Occipital lobe (tissue), 2 donors: Measurements from ENCODE around the gene ZNRF4. TPM values are rescaled to one million over a fixed set of nuclear protein-coding genes. Genes with fewer than 3 reads are reported as not detected.
"Not testable (repeated sequence)": the region's sequence is repeated elsewhere in the genome, so short reads cannot be mapped to it uniquely, and the experiment has no call there.

Experiments
- DNase-seq: peaks from one replicate; lab custom pipeline; 2025; lab: John Stamatoyannopoulos, UW
- total RNA-seq: library from RNA; depleted of rRNA; stranded (reverse); fragments of >200 nt; gene quantifications from one replicate; pipeline ENCODE4 v1.2.3, GENCODE V29; 2014

ZNRF4 gene, protein sequence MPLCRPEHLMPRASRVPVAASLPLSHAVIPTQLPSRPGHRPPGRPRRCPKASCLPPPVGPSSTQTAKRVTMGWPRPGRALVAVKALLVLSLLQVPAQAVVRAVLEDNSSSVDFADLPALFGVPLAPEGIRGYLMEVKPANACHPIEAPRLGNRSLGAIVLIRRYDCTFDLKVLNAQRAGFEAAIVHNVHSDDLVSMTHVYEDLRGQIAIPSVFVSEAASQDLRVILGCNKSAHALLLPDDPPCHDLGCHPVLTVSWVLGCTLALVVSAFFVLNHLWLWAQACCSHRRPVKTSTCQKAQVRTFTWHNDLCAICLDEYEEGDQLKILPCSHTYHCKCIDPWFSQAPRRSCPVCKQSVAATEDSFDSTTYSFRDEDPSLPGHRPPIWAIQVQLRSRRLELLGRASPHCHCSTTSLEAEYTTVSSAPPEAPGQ
- not detected for total RNA-seq

DNA sequence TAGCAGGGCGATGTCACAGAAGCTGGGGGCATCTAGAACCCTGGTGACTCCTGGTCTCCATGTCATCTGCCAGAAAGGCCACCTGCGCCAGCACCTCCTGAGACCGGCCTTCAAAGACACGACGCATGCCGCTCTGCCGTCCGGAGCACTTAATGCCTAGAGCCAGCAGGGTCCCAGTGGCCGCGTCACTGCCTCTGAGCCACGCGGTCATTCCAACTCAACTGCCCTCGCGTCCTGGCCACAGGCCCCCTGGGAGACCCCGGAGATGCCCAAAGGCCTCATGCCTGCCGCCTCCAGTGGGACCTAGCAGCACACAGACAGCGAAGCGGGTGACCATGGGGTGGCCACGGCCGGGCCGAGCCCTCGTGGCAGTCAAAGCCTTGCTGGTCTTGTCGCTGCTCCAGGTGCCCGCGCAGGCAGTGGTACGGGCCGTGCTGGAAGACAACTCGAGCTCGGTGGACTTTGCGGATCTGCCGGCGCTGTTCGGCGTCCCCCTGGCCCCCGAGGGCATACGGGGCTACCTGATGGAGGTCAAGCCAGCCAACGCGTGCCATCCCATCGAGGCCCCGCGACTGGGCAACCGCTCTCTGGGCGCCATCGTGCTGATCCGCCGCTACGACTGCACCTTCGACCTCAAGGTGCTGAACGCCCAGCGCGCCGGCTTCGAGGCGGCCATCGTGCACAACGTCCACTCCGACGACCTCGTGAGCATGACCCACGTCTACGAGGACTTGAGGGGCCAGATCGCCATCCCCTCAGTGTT is at the start of gene ZNRF4:
Gene ZNRF4, plus strand, starts transcription at position 51 of the 763 bp plus-strand sequence. Its CDS starts 75 bp downstream, at position 126.
- DNase-seq, result no peak

DNA sequence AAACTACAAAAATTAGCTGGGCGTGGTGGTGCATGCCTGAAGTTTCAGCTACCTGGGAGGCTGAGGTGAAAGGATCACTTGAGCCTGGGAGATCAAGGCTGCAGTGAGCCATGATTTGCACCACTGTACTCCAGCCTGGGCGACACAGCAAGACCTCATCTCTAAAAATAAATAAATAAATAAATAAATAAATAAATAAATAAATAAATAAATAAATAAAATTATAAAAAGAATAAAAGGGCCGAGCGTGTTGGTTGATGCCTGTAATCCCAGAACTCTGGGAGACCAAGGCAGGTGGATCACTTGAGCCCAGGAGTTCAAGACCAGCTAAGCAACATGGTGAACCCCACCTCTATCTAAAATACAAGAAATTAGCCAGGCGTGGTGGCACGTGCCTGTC is 49.0 kb upstream of the ZNRF4 start:
- not testable (repeated sequence) for DNase-seq

DNA sequence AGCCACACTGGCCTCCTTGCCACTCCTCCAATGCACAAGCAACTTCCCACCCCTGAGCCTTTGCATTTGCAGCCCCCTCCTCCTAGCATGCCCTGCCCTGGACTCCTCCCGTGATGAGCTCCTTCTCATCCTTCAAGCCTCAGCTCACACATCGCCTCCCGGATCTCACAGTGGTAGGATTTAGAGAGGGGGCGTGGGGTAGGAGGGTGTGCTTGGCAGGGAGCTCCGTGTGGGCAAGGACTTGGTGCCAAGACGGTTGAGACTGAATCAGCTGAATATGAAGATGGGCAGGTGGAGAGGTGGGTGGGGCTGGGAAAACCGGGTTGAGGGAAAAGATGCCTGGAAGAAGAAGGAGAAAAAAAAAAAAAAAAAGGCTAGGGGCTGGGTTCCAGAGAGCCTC is 48.4 kb upstream of the ZNRF4 start:
- peak; percentile 43 for DNase-seq

DNA sequence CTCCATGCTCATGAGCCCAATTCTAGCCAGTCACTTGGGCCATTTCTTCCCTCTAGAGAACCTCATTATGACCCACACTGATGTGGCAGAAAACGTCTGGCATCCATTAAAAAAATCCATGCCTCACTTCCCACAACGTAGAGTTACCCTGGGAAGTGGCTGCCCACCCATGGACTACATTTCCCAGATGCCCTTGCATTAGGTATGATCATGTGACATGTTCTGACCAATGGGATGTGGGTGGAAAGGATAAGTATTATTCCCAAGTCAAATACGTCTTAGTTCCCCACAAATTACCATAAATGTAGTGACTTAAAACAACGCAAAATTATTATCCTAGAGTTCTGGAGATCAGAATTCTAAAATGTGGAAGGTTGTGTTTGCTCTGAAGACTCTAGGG is 47.9 kb upstream of the ZNRF4 start:
- DNase-seq, result no peak

DNA sequence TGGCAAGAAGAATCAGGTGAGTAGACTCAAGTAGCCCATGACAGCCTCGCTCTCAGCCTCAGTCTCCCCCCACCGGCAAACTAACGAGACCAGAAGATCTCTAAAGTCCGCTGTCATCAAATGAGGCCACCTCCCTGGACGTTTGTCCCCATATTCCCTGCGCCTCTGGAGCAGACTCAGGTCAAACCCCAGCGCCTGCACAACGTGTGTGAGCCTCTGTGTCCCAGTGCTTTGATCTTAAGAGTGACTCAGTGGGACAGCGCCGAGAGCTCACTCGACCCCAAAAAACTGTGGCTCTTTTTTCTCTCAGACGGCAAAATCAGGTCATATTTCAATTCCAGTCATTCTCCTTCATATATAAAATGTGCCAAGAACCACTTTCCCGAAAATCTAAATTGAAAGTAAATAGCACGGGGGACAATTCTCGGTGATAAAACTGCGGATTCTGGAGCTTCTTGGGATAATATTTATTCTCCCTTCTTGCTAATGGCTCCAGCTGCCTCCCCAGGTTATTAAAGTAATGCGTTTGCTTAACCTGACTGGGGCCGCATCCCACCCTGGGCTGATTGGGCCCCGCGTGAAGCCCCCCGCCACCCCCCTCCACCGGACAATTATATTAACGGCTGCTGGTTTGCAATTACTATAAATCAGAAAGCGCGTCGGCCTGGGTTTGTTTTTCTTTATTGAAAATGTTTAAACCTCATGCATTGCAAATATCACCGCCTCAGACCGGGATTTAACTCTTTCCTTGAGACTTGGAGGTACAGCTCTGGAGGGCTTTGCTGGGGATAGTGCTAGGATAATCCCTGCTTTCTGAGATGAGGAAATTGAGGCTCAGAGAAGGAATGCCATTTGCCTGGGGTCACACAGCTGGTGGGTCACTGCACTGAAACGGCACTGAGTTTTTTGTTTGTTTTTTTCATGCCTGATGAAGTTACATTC is 37.5 kb upstream of the ZNRF4 start:
- no peak for DNase-seq

DNA sequence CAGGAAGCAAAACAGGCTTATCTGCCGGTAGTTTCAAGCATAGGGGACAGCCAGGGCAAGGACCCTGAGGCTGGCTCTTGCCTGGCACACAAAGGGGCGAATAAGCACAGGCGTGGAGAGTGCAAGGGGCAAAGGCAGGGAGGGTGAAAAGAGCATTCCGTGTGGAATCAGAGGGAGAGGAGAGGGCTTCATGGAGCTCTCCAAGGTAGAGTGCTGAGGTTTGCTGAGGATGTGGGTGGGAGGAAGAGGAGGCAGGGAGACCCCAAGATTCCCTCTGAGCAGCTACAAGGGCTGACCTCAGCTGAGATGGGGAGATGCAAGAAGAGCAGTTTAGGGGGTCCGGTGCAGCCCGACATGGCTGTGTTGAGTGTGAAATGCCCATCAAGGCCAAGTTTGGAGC is 36.5 kb upstream of the ZNRF4 start:
- DNase-seq, result no peak

DNA sequence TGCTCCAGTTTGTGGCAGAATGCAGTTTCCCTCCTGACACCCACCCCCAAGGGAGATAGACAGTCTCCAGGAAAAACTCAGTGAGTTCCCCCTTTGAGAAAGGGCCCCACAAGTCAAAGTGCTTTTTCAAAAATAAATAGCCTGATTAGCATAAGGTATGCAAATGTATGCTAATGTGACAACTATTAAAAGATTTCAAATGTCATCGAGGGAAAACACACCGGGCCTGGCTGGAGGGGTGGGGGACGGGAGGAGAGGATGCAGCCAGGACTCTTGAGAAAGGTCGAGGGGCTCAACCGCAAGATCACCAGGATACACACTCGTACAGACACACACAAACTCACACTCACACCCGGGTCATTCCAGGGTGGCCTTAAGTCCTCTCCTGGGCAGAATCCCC is 34.3 kb upstream of the ZNRF4 start:
- DNase-seq, result no peak

DNA sequence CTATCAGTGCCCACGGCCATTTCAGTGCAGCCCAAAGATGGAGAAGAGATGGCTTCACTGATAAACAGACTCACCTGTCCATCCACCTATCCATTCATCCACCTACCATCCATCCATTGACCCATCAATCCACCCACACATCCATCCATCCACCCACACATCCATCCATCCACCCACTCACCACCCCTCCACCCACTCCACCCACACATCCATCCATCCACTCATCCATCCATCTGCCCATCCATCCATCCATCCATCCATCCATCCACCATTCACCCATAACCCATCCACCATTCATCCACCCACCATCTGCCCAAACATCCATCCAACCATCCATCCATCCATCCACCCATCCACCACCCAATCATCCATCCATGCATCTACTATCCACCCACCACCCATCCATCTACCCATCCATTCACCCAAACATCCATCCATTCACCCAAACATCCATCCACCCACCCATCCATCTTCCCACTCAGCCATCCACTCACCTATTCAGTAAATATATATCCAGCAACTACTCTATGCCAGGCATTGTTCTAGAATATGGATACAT is 31.6 kb upstream of the ZNRF4 start:
- no peak for DNase-seq

DNA sequence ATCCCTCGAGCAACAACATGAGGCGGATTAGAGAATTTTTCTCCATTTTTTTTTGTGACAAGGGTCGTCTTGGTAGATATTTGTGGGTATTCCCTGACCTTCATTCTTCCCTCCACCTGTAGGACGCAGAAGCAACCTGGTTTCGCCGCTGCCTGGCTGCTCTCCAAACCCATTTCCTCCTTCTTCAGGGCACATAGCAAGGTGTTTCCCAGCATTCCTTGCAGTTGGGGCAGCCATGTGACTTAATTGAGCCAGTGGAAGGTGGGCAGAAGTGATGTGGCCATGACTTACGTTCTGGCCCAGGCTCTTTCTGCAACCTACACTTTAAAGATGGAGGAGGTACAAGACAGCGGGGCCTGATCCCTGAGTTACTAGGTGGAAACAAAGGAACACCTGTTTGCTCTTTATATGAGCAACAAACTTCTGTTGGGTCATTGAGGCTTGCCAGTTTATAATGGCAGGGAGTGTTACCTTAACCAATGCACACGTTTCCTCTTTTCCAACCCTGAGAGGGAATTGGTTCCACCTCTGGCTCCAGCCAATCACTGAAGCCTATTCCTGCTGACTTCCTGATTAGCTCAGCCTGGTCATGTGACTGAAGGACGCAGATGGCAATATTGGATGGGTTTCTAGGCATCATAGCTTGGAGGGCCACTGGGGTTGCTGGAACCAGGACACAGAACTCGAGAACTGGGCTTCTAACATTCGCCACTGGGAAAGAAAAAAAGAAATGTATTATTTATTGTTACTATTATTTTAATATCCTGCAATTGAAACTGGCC is 30.8 kb upstream of the ZNRF4 start:
- no peak for DNase-seq

DNA sequence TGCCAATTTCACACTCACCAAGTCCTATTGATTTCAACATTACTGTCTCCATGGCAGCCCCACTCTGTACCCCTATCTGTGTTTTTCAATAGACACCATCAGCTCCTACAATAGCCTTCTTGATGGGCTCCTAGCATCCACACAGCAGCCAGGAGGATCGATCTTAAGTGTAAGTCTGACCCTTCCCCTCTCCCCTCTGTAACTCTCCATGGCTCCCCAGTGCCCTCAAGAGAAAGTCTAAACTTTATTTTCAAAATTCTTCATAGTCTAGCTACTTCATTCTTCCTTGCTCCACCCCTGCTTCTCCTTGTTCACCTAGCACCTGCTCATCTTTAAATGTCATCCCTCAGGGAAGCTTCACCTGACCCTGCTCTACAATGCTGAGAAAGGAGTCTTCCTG is 30.0 kb upstream of the ZNRF4 start:
- no peak for DNase-seq

DNA sequence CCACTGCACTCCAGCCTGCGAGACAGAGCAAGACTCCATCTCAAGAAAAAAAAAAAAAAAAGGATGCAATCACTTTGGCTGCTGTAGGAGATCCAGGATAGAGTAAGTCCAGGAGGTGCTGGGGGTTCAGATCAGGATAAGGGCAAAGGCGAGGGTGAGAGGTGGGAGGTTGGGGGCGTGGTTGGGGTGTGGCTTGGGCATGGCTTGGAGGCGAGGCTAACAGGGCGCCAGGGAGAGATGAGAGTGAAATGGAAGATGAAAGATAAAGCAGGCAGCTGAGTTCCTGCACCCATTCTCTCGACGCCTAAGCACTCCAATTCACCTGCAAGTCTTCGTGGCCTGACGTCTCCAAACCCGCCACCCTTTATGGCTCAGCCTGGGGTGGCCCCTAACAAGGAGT is 25.0 kb upstream of the ZNRF4 start:
- no peak for DNase-seq

DNA sequence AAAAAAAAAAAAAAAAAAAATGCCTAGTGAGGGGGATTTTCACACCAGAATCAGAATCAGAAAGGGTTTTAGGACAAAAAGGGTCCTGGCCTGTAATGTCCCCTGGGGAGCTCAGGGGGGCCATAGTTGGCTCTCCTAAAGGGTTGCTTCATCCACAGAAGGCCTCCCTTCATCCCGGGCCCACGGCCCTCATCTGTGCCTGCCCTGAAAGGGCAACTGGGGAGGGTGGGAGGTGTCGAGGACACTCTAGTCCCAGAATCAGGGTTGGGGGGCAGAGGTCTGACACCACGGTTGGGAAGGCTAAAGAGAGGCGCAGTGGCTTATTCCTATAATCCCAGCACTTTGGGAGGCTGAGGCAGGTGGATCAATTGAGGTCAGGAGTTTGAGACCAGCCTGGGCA is 22.5 kb upstream of the ZNRF4 start:
- no peak for DNase-seq

DNA sequence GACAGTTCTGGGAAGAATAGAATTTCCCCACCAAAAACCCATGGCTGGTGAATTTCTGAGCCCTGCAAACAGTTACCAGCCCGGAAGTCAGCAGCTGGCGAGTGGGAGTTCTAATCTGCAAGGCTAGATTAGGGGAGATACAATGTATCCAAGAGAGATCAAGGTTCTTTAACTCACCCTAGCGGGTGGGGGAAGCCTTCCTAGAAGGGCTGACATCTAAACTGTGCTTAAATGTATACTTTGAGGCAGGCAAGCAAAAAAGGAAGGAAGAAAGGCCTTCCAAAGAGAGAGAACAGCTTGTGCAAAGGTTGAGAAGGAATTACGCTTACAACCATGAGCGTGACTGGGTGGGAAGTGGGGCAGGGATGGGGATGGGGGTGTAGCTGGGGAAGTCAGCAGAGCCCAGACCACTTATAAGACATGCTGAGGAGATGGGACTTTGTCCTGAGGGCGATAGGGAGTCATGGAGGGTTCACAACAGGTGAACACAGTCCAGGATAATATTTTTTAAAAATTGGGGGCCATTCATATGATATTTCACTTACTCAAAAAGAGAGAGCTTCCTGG is 20.8 kb upstream of the ZNRF4 start:
- DNase-seq, result no peak

DNA sequence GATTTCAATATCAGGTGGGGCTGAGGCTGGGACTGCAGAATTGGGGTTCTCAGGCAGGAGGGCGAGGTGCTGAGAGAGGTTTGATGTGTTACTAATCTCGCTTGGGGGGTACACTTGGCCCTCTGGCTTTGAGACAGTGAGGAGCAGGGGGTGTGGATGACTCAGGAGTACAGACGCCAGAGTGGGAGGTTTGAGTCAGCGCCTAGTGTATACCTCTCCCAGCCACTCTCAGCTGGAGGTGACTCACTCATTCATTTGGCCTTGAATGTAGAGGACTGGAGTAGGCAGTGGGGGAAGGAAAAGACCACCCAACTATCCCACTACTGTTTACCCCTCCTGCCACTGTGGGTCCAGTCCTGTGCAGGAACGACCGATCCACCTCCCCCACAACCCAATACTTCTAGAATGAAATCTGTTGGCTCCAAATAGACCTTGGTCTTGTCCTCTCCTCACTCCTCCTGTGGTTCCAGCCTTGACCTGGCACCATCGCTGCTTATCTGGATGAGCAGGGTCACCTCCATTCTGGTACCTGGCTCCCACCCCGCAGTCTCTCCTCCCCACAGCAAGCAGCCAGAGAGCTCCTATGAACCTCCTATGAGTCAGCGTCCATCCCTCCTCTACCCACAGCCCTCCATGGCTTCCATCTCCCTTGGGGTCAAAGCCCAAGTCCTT is 20.1 kb upstream of the ZNRF4 start:
- DNase-seq, result peak; percentile 55

DNA sequence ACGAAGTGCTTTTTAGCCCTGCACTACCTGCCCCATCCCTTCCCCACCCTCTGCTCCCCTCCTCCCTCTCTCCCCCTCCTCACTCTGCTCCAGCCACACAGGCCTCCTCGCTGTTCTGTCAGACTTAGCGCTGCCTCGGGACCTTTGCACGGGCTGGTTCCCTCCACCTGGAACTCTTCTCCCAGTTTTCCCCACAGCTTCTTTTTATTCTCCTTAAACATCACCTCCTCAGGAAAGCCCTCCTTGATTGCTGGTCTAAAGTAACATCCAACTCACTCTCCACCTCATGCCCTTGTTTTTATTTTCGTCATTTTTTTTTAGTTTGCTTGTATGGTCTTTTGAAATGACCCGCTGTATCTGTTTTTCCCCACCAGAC is 19.6 kb upstream of the ZNRF4 start:
- DNase-seq, result no peak

DNA sequence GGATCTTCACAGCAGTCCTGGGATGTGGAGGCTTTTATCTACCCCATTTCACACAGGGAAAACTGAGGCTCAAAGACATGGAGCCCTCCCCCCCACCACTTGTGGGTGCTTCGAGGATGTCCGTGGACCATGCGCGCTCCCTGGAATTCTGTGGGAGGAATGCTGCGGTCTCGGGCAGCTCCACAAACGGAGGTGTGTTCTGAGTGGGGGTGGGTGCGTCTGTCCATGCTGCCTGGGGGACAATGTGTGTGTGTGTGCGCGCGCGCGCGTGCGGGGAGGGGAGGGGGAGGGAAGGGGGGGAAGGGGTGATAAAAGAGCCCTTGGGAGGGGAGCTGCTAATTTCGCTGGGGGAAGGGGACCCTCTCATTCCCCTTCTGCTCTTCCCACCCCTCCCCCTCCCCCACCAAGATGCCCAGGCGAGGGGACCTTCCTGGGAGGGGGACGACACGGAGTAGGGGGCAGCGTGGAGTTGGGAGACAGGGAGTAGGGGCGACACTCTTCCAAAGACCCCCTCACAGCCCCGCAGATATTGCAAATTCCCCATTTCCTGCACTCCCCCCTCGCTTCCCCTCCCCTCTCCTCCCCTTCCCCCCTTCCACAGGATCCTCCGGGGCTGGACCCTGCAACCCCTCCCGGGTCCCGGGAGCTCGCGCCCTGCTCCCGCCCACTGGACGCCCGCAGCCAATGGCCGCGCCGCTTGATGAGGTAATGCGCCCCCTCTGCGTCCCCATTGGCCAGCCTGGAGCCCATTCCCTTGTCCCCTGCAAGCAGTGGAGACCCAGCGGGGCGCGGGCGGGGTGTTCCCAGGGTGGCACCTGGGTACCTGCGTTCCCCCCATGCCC is 18.9 kb upstream of the ZNRF4 start:
- peak; percentile 71 for DNase-seq

DNA sequence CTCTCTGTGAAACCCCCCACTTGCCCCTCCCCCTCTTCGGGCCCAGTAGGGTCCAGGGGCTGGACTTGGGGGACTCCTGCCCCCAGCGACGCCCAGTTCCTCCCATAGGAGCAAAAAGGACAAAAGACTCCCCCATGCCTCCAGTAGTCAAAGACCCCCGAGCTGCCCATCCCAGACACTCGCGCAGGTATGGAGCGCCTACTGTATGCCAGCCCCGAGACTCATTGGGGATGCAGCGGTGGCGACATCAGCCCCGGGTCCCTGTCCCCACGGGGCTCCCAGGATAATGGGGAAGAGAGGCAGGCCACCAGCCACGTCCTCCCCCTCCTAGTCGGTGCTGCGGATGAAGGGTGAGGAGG is 18.3 kb upstream of the ZNRF4 start:
- DNase-seq, result no peak

DNA sequence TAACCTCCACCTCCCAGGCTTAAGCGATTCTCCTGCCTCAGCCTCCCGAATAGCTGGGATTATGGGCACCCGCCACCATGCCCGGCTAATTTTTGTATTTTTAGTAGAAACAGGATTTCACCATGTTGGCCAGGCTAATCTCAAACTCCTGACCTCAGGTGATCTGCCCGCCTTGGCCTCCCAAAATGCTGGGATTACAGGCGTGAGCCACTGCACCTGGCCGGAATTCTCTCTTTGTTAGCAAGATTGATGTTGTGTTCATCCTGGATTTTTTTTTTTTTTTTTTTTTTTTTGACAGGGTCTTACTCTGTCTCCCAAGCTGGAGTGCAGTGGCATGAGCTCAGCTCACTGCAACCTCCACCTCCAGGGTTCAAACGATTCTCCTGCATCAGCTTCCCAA is 16.5 kb upstream of the ZNRF4 start:
- not testable (repeated sequence) for DNase-seq

DNA sequence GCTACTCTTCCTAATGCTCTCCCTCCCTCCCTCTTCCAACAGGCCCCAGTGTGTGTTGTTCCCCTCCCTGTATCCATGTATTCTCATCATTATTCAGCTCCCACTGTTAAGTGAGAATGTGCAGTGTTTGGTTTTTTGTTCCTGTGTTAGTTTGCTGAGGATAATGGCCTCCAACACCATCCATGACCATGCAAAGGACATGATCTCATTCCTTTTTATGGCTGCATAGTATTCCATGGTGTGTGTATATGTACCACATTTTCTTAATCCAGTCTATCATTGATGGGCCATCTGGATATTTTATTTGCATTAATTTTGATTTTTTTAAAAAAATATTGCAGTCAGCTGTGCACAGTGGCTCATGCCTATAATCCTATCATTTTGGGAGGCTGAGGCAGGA is 15.8 kb upstream of the ZNRF4 start:
- DNase-seq, result no peak
